Neural crest cell (in vitro differentiated cells): ENCODE measurements around the gene REC8. TPM values are rescaled to one million over a fixed set of nuclear protein-coding genes. Genes with fewer than 3 reads are reported as not detected.

Experiments used
- DNase-seq: peaks from one replicate; pipeline ENCODE4 v3.0.0; 2021; ENCODE audit warnings: low read depth, mixed read lengths, low spot score
- H3K27ac Mint-ChIP-seq: one replicate; pipeline ENCODE4 v1.8.0; 2021; ENCODE audit warnings: mild to moderate bottlenecking, mixed read lengths; ENCODE audit not compliant: unreplicated experiment
- H3K27me3 Mint-ChIP-seq: 2 replicates; pipeline ENCODE4 v1.8.0; 2021; ENCODE audit warnings: low read depth, mild to moderate bottlenecking, mixed read lengths
- H3K36me3 Mint-ChIP-seq: 2 replicates; pipeline ENCODE4 v1.8.0; 2021; ENCODE audit warnings: low read depth, mild to moderate bottlenecking, mixed read lengths
- H3K4me1 Mint-ChIP-seq: 2 replicates; pipeline ENCODE4 v1.8.0; 2021; ENCODE audit warnings: mixed read lengths
- H3K4me3 Mint-ChIP-seq: one replicate; pipeline ENCODE4 v1.8.0; 2021; ENCODE audit warnings: mild to moderate bottlenecking, mixed read lengths
- H3K9me3 Mint-ChIP-seq: 2 replicates; pipeline ENCODE4 v1.8.0; 2021; ENCODE audit warnings: mixed read lengths
- total RNA-seq: library from RNA; stranded (reverse); gene quantifications from 2 replicates; pipeline ENCODE4 v1.2.1, GENCODE V29; 2021
- TF ChIP-seq, protein P1 (sequence below): fragments of 200-600 bp; sonication (generic); conservative IDR thresholded peaks from 2 replicates; pipeline ENCODE4 v1.5.0; 2021; ENCODE audit warnings: antibody characterized with exemption, mild to moderate bottlenecking

Gene REC8
- total RNA-seq, 1 donor from 2014 or later: 160 TPM

GRCh38 chr14:24176599-24176998 lies 4.7 kb downstream of the REC8 start:
- H3K4me3 Mint-ChIP-seq: peak overlapping the region; percentile 59
- peaks cover 2% of the 10 kb centered on the region for H3K27me3 Mint-ChIP-seq
- TF ChIP-seq, protein P1, sequence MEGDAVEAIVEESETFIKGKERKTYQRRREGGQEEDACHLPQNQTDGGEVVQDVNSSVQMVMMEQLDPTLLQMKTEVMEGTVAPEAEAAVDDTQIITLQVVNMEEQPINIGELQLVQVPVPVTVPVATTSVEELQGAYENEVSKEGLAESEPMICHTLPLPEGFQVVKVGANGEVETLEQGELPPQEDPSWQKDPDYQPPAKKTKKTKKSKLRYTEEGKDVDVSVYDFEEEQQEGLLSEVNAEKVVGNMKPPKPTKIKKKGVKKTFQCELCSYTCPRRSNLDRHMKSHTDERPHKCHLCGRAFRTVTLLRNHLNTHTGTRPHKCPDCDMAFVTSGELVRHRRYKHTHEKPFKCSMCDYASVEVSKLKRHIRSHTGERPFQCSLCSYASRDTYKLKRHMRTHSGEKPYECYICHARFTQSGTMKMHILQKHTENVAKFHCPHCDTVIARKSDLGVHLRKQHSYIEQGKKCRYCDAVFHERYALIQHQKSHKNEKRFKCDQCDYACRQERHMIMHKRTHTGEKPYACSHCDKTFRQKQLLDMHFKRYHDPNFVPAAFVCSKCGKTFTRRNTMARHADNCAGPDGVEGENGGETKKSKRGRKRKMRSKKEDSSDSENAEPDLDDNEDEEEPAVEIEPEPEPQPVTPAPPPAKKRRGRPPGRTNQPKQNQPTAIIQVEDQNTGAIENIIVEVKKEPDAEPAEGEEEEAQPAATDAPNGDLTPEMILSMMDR: no peak
- peaks cover 24% of the 10 kb centered on the region for H3K4me1 Mint-ChIP-seq
- DNase-seq: no peak
- no peak overlapping the region for H3K27ac Mint-ChIP-seq
- no peaks in the 10 kb centered on the region for H3K9me3 Mint-ChIP-seq
- H3K36me3 Mint-ChIP-seq: peaks cover 7% of the 10 kb centered on the region

GRCh38 chr14:24177041-24177825 lies 5.4 kb downstream of the REC8 start:
- no peak overlapping the region for H3K27ac Mint-ChIP-seq
- peak overlapping the region; percentile 59 for H3K4me3 Mint-ChIP-seq
- H3K27me3 Mint-ChIP-seq: peaks cover 2% of the 10 kb centered on the region
- no peak for DNase-seq
- H3K36me3 Mint-ChIP-seq: peaks cover 7% of the 10 kb centered on the region
- no peaks in the 10 kb centered on the region for H3K9me3 Mint-ChIP-seq
- H3K4me1 Mint-ChIP-seq: peaks cover 22% of the 10 kb centered on the region
- TF ChIP-seq, protein P1: no peak

- Mint-ChIP-seq H3K36me3 (peaks cover 10% of the 10 kb centered on the region), H3K27ac (no peak overlapping the region)
- DNase-seq: no peak
Observed at GRCh38 chr14:24177891-24178290, 6.0 kb downstream of the REC8 start.

GRCh38 chr14:24178399-24179178 lies 6.7 kb downstream of the REC8 start:
- DNase-seq: no peak
- Mint-ChIP-seq H3K9me3 (no peaks in the 10 kb centered on the region), H3K27ac (no peak overlapping the region), H3K4me1 (peaks cover 11% of the 10 kb centered on the region), H3K27me3 (peaks cover 2% of the 10 kb centered on the region), H3K36me3 (peaks cover 10% of the 10 kb centered on the region), H3K4me3 (peak overlapping the region; percentile 72)
- TF ChIP-seq, protein P1: no peak

More at GRCh38 chr14:24177891-24178290, 6.0 kb downstream of the REC8 start:
- TF ChIP-seq, protein P1: no peak
- Mint-ChIP-seq H3K27me3 (peaks cover 2% of the 10 kb centered on the region), H3K4me1 (peaks cover 18% of the 10 kb centered on the region), H3K4me3 (no peak overlapping the region), H3K9me3 (no peaks in the 10 kb centered on the region)

DNA sequence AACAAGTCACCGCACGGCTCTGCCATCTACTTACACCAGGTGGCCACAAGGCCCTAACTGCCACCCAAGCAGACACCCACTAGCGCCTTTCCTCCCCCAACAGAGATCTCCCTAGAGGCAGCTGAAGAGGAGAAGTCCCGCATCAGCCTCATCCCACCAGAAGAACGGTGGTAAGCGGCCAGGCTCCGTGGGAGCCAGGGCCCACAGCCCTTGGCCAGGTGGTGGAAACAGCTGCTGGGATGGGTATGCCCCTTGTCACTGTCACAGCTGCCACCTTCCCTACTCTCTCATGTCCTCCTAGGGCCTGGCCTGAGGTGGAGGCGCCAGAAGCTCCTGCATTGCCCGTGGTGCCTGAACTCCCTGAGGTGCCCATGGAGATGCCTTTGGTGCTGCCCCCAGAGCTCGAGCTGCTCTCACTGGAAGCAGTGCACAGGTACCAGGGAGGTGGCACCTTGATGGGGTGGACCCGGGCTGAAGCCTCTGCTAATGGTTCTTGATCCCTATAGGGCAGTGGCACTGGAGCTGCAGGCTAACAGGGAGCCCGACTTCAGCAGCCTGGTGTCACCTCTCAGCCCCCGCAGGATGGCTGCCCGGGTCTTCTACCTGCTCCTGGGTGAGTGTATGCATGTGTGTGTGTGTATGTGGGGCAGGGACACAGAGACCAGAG lies 7.5 kb downstream of the REC8 start:
- Mint-ChIP-seq H3K27me3 (peaks cover 2% of the 10 kb centered on the region), H3K36me3 (peaks cover 10% of the 10 kb centered on the region), H3K4me1 (peaks cover 8% of the 10 kb centered on the region), H3K9me3 (no peaks in the 10 kb centered on the region), H3K27ac (no peak overlapping the region), H3K4me3 (peak overlapping the region; percentile 72)
- no peak for DNase-seq
- TF ChIP-seq, protein P1: no peak
